ENCODE results near the gene PHLDB2.

The PHLDB2 gene

DNA sequence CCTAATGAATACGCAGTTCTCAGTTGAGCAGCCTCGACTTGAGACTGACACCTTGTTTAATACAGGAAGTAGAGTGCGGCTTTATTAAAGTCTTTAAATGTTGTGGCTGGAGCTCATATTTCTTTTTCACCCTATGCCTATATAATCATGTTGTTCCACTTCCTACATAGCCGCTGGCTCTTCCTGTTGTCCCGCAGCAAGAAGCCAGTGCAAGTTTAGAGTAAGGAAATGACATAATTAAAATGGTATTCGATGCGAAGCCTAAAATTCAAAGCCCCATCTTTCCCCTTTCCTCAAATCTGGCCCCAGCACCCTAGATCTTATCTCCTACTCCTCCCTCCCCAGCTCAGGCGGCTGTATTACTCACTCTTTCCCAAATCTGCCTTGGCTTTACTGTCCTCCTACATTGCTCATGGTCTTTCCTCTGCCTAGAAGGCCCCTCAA lies 7.5 kb upstream of the PHLDB2 start:
- peak; percentile 59 for DNase-seq (ENCODE audit: low spot score)

DNA sequence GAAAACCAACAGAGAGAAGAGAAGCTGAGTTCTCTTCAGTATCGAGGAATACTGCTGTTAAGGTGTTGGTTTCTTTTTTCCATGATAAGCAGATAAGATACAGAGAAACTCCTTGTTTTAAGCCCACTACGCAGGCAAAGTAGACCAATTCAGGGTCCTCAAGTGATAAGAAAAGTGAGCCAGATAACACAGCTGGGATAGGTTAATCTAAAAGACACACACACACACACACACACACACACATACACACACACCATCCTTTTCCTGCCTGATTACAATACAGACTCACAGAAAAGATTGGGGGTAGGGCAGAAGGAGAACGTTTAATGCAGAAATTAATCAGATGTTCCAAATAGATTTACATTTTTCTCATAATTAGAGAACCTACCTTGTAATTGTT lies 6.5 kb upstream of the PHLDB2 start:
- no peak for DNase-seq (ENCODE audit: low spot score)

DNA sequence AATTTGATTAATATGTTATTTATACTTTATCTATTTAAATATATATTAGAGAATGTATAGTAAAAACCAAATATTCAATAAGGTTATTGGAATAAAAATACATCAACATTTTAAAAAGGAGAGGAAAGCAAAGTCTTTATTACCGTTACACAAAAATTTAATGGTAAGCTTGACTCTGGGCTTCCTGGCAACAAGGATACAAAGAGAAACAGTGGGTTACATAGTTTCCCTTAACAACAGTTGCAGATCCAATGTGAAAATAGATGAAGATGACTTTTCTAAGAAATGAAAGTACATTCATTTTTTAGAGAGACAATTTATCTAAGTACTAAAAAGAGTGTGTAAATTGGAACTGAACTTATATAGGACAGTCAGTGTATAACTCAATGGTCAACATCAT lies 6.0 kb upstream of the PHLDB2 start:
- DNase-seq (ENCODE audit: low spot score) = no peak

DNA sequence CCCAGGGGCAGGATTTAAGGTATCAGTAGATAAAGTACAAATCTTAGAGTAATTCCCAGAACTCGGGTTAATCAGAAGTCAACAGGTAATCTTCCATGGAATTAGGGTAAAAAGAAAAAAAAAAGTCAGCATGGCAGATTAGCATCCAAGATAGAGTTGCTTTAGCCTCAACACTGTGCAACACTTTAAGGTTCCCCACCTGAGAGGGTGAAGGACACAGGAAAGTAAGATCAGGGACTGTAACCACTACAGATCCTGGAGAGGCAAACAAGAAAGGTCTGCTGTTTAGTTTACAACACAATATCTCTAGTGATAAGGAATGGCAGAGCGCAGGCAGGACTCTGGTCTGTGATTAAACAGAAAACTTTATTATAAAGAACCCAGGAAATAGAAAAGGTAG lies 4.1 kb upstream of the PHLDB2 start:
- DNase-seq (ENCODE audit: low spot score) = no peak

DNA sequence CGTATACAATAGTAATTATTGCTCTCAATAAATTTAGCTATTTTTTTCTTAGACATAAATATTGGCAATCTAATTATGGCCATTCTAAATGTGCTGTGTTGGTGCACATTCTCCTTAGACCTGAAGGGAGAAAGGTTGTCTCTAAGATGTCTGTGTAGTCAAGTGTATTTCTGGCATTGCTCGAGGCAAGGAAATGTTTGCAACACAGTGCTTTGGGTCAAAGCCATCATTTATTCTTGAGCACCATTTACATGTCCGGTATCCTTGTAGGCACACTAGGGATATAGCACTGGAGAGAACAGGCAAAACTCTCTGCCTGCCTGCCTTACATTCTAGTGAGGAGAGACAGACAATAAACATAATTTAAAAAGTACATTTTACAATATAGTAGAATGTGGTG lies 2.6 kb upstream of the PHLDB2 start:
- no peak for DNase-seq (ENCODE audit: low spot score)

DNA sequence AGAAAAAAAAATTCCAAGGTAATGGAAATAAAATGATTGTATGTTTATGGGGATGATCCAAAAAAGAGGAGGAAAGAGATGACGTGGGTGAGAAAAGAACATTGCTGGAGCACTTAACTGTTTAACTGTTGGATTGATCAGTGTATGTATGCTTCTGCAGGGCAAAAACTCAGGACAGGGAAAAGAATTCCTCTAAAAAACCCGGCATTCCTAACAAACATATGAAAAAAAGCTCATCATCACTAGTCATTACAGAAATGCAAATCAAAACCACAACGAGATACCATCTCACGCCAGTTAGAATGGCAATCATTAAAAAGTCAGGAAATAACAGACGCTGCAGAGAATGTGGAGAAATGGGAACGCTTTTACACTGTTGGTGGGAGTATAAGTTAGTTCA lies 1.6 kb upstream of the PHLDB2 start:
- no peak for DNase-seq (ENCODE audit: low spot score)

DNA sequence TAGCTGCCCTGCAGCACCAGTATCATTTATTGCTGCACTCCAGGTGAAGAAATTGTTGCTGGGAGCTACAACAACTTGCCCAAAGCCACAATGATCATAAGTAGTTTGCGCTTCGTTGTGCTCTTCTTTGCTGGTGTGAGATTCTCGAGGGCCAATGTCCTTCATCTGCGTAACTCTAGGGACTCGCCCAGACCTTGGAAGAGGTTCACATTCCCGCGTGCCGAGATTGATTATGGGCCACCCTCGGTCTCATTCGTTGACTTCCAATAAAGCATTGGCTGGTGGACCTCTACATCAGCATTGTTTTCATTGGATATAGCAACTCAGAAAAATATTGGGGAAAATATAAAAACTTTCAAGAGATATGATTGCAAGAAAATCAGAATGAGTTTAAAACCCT lies 423 bp upstream of the PHLDB2 start:
- DNase-seq (ENCODE audit: low spot score) = no peak

DNA sequence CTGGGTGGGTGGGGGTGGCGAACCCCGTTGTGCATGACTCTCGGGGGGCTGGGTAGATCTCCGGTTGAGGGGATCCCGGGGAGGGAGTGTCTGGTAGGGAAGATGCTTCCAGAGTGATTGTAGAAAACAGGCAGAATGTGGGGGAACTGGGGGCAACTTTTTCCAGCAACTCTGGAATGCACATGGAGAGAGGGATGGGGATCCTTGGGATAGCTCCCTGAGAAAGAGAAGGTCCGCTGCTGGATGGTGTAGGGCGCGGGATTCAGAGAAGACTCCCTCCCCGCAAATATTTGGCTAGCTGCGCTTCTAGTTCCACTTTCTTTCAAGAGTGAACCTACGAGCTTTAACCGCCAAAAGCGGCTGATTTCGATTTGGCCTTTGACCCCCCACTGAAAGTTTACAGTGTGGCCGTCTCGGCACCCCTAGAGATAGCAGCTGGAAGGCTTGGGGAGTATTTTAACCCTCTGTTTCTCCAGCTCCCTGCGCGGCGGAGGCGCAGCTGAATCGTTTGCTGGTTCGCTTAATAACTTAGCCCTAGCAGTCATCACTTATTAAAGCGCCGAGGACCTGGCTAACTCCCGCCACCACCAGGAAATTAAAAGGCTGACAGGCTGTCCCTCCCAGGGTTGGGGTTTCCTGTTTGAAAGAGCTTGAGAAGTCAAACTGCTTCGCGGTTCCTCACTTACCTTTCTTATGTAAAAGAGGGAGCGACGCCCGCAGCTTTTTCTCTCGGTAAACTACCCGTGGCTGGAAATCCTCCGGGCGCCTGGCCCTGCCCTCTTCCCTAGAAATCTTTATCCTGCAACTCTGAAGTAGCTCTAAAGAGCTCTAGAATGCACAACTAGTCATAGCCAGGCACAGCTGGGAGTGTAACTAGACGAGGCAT lies 1.2 kb downstream of the PHLDB2 start:
- DNase-seq (ENCODE audit: low spot score) = peak; percentile 85

DNA sequence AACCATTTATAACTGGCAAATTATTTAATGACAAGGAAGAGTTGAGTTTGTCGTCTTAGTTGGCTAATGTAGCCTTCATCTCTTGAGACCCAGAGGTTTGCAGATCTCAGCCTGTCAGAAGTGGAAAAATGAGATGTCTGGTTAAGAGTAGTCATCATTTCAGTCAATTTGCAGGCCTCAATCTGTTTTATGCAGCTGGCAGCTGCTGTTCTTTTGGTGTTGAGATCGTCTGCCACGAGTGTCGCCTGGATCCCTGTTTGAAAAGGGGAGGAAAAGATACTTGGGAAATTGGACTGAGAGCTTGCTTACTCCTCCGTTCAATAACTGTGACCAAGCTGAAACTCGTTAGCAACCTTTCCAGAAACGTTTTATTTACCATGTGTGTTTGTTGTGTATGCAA lies 2.3 kb downstream of the PHLDB2 start:
- no peak for DNase-seq (ENCODE audit: low spot score)

DNA sequence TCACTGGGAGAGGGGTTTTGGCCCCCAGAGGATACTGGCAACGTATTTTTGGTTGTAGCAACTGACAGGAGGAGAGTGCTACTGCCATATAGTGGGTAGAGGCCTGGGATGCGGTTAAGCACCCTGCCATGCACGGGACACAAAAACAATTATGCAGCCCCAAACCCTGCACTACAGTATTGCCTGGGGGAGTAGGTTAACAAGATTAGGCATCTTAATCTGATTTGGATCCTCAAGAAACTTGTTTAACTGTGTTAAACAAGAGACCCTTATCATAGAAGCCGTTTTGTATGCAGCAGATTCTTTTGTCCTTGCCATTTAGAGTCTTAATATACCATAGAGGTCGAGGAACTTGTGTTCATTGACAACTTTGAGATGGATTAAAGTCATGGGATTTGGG lies 3.4 kb downstream of the PHLDB2 start:
- no peak for DNase-seq (ENCODE audit: low spot score)

DNA sequence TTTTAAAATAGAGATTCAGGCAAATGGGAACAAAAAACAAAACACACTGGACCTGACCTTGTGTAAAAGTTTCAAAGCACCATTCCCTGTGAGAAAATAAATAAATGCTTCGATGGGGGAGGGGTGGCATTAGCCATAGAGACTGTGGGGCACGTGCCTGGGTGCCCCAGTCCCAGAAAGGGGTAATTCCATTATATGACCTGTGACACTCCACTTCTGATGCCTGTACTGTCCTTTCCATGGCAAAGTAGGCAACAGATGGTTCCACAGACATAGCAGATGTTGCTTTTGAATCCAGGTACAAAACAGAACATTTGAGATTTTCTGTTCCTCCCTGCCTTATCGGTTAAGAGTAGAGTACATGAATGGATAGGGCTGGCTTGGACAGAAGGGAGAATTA lies 3.9 kb downstream of the PHLDB2 start:
- no peak for DNase-seq (ENCODE audit: low spot score)

DNA sequence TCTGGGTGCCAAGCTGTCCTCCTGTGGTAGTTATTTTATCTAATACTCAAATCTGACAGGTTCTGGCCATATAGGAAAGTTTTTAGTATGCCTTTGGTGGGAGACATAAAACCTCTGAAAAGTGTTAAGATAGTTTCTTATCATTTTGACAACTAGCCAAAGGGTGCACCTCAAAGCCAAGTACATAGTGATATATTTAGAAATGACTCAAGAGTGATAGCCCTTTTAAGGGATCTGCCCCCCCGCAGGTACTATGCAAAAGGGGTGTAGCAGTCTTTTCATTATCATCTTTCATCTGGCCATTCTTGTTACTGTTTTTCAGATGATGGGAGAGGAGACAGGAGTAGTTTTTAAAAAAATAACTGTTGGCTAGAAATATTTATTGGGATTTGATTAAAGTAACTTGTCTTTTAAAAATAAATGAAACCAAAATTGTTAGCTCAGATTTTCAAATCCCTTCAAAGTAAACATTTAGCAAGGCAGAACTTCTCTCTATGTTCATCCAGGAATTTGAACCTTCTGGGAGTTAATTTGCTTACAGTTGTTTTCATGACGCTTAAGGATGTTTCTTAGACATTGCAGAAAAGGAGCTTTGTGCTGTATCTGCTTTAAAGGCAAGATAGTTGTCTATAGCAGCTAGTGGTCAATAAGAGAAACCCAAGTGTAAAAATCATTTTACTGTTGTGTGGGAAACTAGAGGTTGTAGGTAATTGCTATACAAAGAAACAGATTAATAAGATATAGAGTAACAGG lies 5.1 kb downstream of the PHLDB2 start:
- DNase-seq (ENCODE audit: low spot score) = no peak

DNA sequence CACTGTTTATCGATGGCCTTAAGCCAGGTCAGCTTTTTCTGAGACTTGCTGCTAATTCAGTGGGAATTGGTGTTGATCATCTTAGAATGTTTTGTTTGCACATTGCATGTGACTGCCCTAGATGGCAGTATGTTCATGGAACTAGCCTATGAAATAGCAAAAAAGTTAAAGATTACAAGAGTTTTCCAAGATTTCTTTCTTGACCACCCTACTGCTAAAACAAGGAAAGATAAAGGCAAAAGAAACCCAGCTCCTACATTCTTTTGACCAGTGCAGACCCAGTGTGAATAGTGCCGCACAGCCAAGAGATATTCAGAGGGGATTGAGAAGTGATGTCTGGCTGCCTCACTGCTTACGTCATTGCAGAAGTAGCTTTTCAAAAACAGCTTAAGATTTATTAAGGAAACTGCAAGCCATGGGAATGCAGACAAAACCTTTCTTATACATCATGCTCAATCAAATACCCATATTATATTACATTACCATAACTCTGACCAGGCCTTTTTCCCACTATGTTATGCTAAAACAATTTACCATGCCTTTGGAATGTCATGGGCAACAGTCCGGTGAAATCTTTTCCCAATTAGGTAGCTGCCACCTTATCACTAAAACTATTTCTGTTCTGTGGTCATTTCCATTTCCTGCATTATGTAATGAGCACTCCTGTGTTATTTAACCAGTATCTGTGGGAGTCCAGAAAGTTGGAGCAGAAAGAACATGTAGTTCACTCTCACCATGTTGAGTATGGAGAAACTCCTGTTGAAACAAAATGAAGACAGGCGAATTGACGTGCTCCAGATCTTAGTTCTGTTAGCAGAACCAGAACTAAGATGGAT lies 6.0 kb downstream of the PHLDB2 start:
- DNase-seq (ENCODE audit: low spot score) = peak; percentile 45

DNA sequence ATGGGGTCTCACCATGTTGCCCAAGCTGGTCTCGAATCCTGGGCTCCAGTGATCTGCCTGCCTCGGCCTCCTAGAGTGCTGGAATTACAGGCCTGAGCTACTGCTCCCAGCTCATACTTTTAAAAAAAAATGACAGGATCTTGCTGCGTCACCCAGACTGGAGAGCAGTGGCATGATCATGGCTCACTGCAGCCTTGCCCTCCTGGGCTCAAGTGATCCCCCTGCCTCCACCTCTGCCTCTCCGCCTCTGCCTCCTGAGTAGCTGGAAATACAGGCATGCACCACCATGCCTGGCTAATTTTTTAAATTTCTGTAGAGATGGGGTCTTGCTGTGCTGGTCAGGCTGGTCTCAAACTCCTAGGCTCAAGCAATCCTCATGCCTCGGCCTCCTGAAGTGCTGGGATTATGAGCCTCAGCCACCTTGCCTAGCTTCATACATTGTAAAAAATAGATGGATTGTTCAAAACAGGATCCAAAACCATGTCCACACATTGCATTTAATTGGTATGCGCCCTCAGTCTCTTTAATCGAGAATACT lies 8.9 kb downstream of the PHLDB2 start:
- no peak for DNase-seq (ENCODE audit: low spot score)

DNA sequence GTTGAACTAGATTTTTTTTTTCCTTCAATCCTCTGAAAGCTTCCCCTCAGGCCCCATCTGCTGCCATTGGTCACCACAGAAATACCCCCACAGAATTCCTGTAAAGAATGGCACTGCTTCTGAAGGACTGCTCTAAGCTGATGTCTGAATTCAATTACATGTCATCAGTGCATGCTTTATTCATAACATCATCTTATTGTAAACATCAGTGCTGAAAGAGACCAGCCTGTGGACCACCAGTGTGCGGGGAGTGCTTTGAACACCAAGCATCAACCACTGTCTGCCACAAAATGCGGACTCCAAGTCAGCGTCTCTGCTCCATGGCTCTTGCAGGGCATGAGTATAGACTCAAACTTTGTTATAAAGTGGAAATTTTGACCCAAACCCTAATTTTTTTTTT lies 11.6 kb downstream of the PHLDB2 start:
- no peak for DNase-seq (ENCODE audit: low spot score)

DNA sequence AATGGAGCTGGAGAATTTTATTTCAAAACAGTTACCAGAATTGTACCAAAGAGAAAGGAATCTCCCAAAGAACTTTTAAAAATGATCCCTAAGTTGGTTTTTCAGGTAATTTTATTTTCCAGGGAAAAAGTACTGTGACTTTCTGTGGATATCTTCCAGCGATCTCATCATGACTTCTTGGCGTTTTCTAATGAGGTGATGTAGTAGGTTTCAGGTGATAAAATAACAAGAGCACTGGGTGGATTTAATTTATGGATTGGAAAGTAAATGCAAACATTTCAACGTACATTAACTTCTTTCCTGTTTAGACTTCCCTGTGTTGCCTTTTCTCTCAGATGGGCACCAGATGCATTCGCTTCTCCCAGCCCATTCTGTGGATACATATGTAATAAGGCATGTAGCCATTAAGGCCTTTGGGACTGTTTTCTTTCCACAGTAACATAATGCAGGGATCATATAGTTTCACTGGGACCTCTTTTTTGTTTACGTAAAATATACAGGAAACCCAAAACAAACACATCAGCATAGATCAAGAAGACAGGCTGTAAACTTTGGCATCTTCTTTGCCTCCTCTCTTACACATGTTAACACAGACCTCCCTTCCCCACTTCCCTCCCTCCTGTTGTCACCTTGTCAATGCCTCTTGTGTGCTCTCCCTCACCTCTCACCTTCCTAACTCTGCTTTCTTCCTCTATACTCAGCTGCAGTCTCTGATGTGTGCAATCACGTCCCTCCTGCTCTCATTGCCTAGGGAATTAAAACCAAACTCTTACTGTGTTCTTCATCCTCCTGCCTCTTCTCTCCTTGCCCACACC lies 13.0 kb downstream of the PHLDB2 start:
- no peak for DNase-seq (ENCODE audit: low spot score)

DNA sequence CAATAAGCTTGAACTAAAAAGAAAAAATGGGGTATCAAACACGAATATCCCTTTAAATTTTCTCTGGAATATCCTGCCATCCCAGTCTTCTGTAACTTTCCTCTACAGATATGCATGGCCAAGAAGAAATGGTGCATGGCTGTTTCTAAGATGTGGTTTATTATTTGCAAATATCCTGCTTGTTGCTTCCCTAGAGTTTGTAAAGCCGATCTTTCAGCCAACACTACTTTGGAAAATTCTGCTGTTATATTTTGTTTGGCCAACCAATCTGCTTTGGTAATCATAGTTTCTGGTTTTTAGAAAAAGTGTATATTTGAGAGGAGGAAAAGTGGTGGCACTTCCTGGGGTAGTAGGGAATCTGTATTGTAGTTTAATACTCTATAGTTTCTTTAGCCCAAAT lies 13.9 kb downstream of the PHLDB2 start:
- DNase-seq (ENCODE audit: low spot score) = no peak

DNA sequence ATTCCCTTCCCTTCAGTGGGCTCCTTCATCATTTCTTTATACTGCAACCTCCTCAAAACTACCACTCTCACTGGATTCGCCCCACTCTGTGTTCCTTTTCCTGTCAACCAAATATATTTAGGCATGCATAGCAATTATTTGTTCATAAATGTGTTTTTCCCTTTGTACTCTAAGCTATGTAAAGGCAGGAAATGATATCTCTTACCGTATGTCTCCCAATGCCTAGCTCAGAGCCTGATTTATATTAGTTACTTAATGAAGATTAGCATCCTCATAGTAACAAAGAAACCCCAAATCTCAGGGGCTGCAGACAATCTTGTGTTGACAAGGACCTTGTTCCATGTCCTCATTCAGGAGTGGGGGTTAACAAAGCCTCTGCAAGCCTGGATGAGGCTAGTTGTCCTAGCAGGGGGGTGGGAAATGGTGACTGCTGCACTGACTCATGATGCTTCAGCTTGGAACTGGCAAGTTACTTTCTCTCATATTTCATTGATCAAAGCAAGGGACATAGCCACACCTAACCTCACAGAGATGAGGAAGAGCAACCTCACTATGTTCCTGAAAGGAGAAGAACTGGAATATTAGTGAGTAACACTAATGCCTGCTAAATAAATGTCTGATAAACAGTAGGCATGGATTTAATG lies 15.2 kb downstream of the PHLDB2 start:
- peak; percentile 70 for DNase-seq (ENCODE audit: low spot score)

DNA sequence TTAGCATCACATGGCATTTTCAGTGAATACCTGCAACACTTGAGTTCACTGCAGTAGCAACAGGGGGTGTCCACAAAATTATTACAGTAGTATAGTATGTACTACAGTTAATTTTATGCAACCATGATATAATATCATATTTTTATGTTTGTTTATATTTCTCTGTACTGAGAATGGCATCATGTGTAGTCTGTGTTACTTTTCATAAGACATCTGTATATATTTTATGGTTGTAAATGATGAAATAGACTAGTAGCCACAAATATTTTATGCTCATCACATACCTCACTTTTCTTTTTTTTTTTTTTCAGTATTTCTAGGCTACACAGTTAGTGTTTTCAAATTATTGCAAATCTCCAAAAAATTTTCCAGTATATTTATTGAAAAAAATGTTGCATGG lies 22.4 kb downstream of the PHLDB2 start:
- no peak for DNase-seq (ENCODE audit: low spot score)

DNA sequence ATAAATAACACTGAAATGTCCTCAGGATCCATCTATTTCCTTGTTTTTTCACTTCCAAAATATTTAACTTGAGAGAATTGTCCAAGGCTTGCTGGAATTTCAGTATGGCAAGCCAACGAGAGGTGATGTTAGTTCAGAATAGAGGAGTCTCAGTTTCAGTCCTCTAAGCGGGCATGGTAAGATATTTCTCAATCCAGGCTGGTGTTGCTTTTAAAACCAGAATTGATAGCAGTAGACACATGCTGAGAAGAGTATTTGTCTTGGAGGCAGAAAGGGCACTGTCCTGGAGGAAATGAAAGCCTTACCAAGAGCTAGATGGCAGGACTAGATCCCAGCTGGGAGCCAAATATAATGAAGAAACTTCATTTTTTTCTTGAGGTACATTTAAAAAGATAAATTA lies 23.1 kb downstream of the PHLDB2 start:
- DNase-seq (ENCODE audit: low spot score) = no peak

DNA sequence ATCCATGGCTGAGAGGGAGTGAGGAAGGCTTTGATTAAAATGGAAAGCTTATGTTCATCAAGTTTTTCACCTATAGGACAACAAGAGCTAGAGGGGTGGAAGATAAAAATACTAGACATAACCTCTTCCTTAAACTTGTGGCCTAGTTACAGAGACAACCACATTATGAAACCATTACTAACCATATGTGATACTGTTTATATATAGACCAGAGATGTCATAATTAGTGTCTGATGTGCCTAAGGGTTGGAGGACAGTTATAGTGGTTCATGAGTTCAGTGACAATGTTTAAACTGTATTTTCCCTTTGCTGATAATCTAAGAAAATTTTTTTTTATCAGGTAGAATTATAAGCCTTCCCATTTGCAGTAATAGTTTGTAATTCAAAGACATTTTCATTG lies 23.7 kb downstream of the PHLDB2 start:
- no peak for DNase-seq (ENCODE audit: low spot score)

Data from AG20443 (cell line).